Endothelial cell of umbilical vein (primary cell): ENCODE results near the gene MRE11. TPM values are rescaled to one million over a fixed set of nuclear protein-coding genes. Genes with fewer than 3 reads are reported as not detected.

Experiments used
- BruUV-seq: library from RNA; stranded (reverse); fragments of 400-500 nt; replicated peaks from 2 replicates; lab custom pipeline; 2021; lab: Mats Ljungman, UMichigan
- CTCF ChIA-PET: fragments of 300-600, 350-600 bp; sonication (Branson Sonifier 250); formaldehyde crosslinking; loops from one replicate; lab custom pipeline; 2021; ENCODE audit warnings: antibody characterized with exemption, inconsistent platforms; lab: Charles Lee
- POLR2A ChIA-PET: fragments of 300-600, 350-600 bp; sonication (Branson Sonifier 250); formaldehyde crosslinking; loops from one replicate; lab custom pipeline; 2021; ENCODE audit warnings: antibody characterized with exemption, inconsistent platforms; lab: Charles Lee
- DNase-seq: peaks from one replicate; pipeline ENCODE4 v3.0.0-alpha.2; 2011; ENCODE audit warnings: low read depth, low spot score
- FAIRE-seq: peaks from 2 replicates; lab custom pipeline; 2011; peaks lifted over from hg19 to GRCh38; lab: Jason Lieb, UNC
- H2AFZ ChIP-seq: 2 replicates; pipeline ENCODE4 v1.6.0; 2012; ENCODE audit warnings: low read depth, low read length, control low read depth, inconsistent platforms
- H3K27ac ChIP-seq: 2 replicates; pipeline ENCODE4 v1.5.1; 2011; ENCODE audit warnings: low read depth, mild to moderate bottlenecking, control low read depth, low read length, moderate library complexity; ENCODE audit not compliant: insufficient read depth
- H3K27me3 ChIP-seq, 2 experiments: 2 replicates each; pipeline versions ENCODE4 v1.6.0 to v1.6.1; 2011; ENCODE audit warnings: low read length in 2 of 2, mixed read lengths in 1 of 2; ENCODE audit not compliant: control insufficient read depth in 2 of 2, insufficient read depth in 2 of 2
- H3K36me3 ChIP-seq, 2 experiments: 2 replicates in 1 of 2; 3 replicates in 1 of 2; pipeline ENCODE4 v1.5.1; 2011; ENCODE audit warnings: low read length in 2 of 2, mild to moderate bottlenecking in 1 of 2, moderate library complexity in 1 of 2; ENCODE audit not compliant: control insufficient read depth in 2 of 2, insufficient read depth in 2 of 2; ENCODE audit errors: extremely low read depth in 1 of 2
- H3K4me1 ChIP-seq: 3 replicates; pipeline ENCODE4 v1.5.1; 2011; ENCODE audit warnings: mild to moderate bottlenecking, low read length; ENCODE audit not compliant: control insufficient read depth, insufficient read depth; ENCODE audit errors: extremely low read depth
- H3K4me2 ChIP-seq: 2 replicates; pipeline ENCODE4 v1.6.1; 2011; ENCODE audit warnings: low read length, control low read depth, mixed read lengths; ENCODE audit not compliant: insufficient read depth
- H3K4me3 ChIP-seq, 3 experiments: fragments of 200-600 bp in 1 of 3; sonication (generic), shearing (Covaris generic) in 1 of 3; replicated peaks in 1 of 3; 2 replicates each; pipeline ENCODE4 v1.5.1; 2011 to 2016; ENCODE audit warnings: control low read depth in 3 of 3, low read length in 3 of 3, mild to moderate bottlenecking in 2 of 3, inconsistent platforms in 1 of 3, low read depth in 1 of 3, moderate library complexity in 1 of 3; ENCODE audit not compliant: insufficient read depth in 1 of 3
- H3K79me2 ChIP-seq: 2 replicates; pipeline ENCODE4 v1.6.0; 2012; ENCODE audit warnings: low read length, inconsistent platforms; ENCODE audit not compliant: control insufficient read depth, insufficient read depth
- H3K9ac ChIP-seq: replicated peaks from 2 replicates; pipeline ENCODE3; 2011; ENCODE audit warnings: low read length, control low read depth; ENCODE audit not compliant: insufficient read depth; ENCODE audit errors: extremely low read depth
- H3K9me1 ChIP-seq: replicated peaks from 3 replicates; pipeline ENCODE4 v1.6.0; 2011; ENCODE audit warnings: mild to moderate bottlenecking, low read length; ENCODE audit not compliant: control insufficient read depth, insufficient read depth; ENCODE audit errors: extremely low read depth
- H3K9me3 ChIP-seq: replicated peaks from 2 replicates; pipeline ENCODE4 v1.5.1; 2012; ENCODE audit warnings: low read length, inconsistent platforms; ENCODE audit not compliant: control insufficient read depth, insufficient read depth
- H4K20me1 ChIP-seq: replicated peaks from 2 replicates; pipeline ENCODE3; 2011; ENCODE audit warnings: mild to moderate bottlenecking, low read length; ENCODE audit not compliant: control insufficient read depth, insufficient read depth; ENCODE audit errors: extremely low read depth
- EZH2 ChIP-seq: IDR thresholded peaks from 2 replicates; pipeline ENCODE4 v1.6.1; 2012; ENCODE audit warnings: borderline replicate concordance, low read depth, mild to moderate bottlenecking, moderate library complexity, low read length, inconsistent platforms; ENCODE audit not compliant: severe bottlenecking
- FOS ChIP-seq: IDR thresholded peaks from 2 replicates; pipeline ENCODE4 v1.6.1; 2011; ENCODE audit warnings: mild to moderate bottlenecking, low read length, moderate library complexity, borderline replicate concordance; ENCODE audit not compliant: insufficient read depth
- GATA2 ChIP-seq: IDR thresholded peaks from 2 replicates; pipeline ENCODE4 v1.7.0; 2011; ENCODE audit warnings: low read depth, mild to moderate bottlenecking, moderate library complexity, mixed read lengths, low read length; ENCODE audit not compliant: insufficient read length, insufficient read depth
- JUN ChIP-seq: IDR thresholded peaks from 2 replicates; pipeline ENCODE4 v1.6.1; 2011; ENCODE audit warnings: borderline replicate concordance, low read depth; ENCODE audit not compliant: insufficient read length, insufficient read depth
- MYC ChIP-seq: IDR thresholded peaks from one replicate; pipeline ENCODE4 v1.6.1; 2011; ENCODE audit warnings: mild to moderate bottlenecking, low read depth, low read length
- POLR2A ChIP-seq: IDR thresholded peaks from 2 replicates; pipeline ENCODE4 v1.6.1; 2012; ENCODE audit warnings: low read depth, mild to moderate bottlenecking, control low read depth, low read length
- POLR2AphosphoS5 ChIP-seq: IDR thresholded peaks from 2 replicates; pipeline ENCODE4 v1.6.1; 2012; ENCODE audit warnings: low read depth, mild to moderate bottlenecking, control low read depth, low read length, moderate library complexity; ENCODE audit not compliant: insufficient read depth
- dilution Hi-C: fragments of 300-500 bp; cut with MboI; formaldehyde crosslinking; loops from one replicate; pipeline ENCODE4 v1.15.0; 2019; ENCODE audit warnings: low sequenced_read_pairs; ENCODE audit not compliant: extremely low pct_ligation_motif_present
- intact Hi-C: fragments of 100-400 bp; cut with micrococcal nuclease; formaldehyde crosslinking; loops from one replicate; pipeline ENCODE4 v1.10.0; 2022
- polyA plus RNA-seq, 4 experiments: library from polyadenylated mRNA; depleted of rRNA in 3 of 4; stranded (reverse) in 3 of 4; unstranded in 1 of 4; fragments of >200 nt; gene quantifications; 2 replicates each; pipeline versions ENCODE4 v1.2.1 to v1.2.3, GENCODE V29; 2011 to 2012; ENCODE audit warnings: missing spikeins in 1 of 4
- total RNA-seq: library from RNA; stranded (reverse); gene quantifications from 2 replicates; pipeline ENCODE4 v1.2.3, GENCODE V29; 2021
- TF ChIP-seq, protein P1 (sequence below): IDR thresholded peaks from 2 replicates; pipeline ENCODE4 v1.6.1; 2011; ENCODE audit not compliant: insufficient read depth, insufficient read length
- TF ChIP-seq, protein P2 (sequence below), 2 donors: IDR thresholded peaks; 1 replicate in 1 of 2; 2 replicates in 1 of 2; pipeline ENCODE4 v1.5.1; 2011; ENCODE audit warnings: low read length in 2 of 2, mild to moderate bottlenecking in 2 of 2, moderate library complexity in 2 of 2, control low read depth in 1 of 2, inconsistent platforms in 1 of 2, low read depth in 1 of 2; ENCODE audit not compliant: insufficient read depth in 1 of 2; ENCODE audit errors: extremely low read depth in 1 of 2

MRE11 gene
- total and polyA plus RNA-seq, 2 donors (not counting 3 experiments of a cell fraction or from before 2014, with no cell fraction given): 4.5 to 22.0 TPM

DNA sequence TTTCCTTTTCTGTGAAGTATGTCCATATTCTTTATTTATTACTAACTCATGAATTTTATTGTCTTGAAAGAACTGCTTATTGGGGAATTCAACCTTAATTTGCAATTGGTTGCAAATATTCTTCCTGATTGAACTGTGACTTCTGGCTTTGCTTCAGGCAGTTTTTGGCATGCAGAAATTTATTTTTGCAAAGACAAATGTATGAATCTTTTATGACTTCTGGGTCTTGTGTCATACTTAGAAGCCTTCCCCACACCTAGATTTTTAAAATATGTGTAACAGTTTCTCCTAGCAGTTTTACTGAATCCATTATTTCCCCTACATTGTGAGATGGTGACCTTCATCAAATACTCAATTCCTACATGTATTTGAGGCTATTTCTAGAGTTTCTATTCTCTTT, 12.3 kb downstream of the MRE11 start:
- H3K4me1 ChIP-seq: no peaks in the 10 kb centered on the region
- FAIRE-seq (no peak), DNase-seq (no peak)
- H3K9me1 ChIP-seq: no peaks in the 10 kb centered on the region
- POLR2A ChIA-PET: no interaction called here
- no peaks in the 10 kb centered on the region for H4K20me1 ChIP-seq
- H3K79me2 ChIP-seq: no peaks in the 10 kb centered on the region
- no TSS peak for BruUV-seq
- H3K27ac ChIP-seq: no peak overlapping the region
- CTCF ChIA-PET: no interaction called here
- no peak overlapping the region for H3K4me2 ChIP-seq
- peaks cover 0 to under 1% of the 10 kb centered on the region in 2 experiments for H3K36me3 ChIP-seq
- H3K4me3 ChIP-seq: no peak overlapping the region
- no peak overlapping the region for H3K9ac ChIP-seq
- no peak overlapping the region for H2AFZ ChIP-seq
- intact Hi-C loops: no loop called here
- TF ChIP-seq POLR2A (no peak), FOS (no peak), MYC (no peak), POLR2AphosphoS5 (no peak), EZH2 (no peak), GATA2 (no peak), JUN (no peak)
- TF ChIP-seq, protein P1, sequence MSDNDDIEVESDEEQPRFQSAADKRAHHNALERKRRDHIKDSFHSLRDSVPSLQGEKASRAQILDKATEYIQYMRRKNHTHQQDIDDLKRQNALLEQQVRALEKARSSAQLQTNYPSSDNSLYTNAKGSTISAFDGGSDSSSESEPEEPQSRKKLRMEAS: no peak
- TF ChIP-seq, protein P2, sequence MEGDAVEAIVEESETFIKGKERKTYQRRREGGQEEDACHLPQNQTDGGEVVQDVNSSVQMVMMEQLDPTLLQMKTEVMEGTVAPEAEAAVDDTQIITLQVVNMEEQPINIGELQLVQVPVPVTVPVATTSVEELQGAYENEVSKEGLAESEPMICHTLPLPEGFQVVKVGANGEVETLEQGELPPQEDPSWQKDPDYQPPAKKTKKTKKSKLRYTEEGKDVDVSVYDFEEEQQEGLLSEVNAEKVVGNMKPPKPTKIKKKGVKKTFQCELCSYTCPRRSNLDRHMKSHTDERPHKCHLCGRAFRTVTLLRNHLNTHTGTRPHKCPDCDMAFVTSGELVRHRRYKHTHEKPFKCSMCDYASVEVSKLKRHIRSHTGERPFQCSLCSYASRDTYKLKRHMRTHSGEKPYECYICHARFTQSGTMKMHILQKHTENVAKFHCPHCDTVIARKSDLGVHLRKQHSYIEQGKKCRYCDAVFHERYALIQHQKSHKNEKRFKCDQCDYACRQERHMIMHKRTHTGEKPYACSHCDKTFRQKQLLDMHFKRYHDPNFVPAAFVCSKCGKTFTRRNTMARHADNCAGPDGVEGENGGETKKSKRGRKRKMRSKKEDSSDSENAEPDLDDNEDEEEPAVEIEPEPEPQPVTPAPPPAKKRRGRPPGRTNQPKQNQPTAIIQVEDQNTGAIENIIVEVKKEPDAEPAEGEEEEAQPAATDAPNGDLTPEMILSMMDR (IDR thresholded peaks at IDR 0.05; ENCODE audit: extremely low read depth in 1 of 2, insufficient read depth in 1 of 2, low read depth in 1 of 2, low read length in 2 of 2): no peak
- H3K9me3 ChIP-seq: no peaks in the 10 kb centered on the region
- no peaks in the 10 kb centered on the region for H3K27me3 ChIP-seq
- dilution Hi-C loops: no loop called here
